ENCODE measurements around the gene ZSWIM4. TPM values are rescaled to one million over a fixed set of nuclear protein-coding genes. Genes with fewer than 3 reads are reported as not detected.

The ZSWIM4 gene
- total RNA-seq, 1 experiment from 2014 or later, result 8.7 TPM

- ATAC-seq, result no peak
- DNase-seq (ENCODE audit: low read depth, low spot score), result no peak
- Histone ChIP-seq H3K9me3 (ENCODE audit: control insufficient read depth, insufficient read depth, low read depth, low read length) (no peaks in the 10 kb centered on the region), H3K4me3 (ENCODE audit: low read depth in 2 of 2, low read length in 2 of 2) (no peak overlapping the region), H3K4me1 (ENCODE audit: control insufficient read depth, insufficient read depth, low read length) (no peaks in the 10 kb centered on the region), H3K27ac (ENCODE audit: low read length) (no peak overlapping the region), H3K36me3 (ENCODE audit: control insufficient read depth, insufficient read depth, low read length) (no peaks in the 10 kb centered on the region), H3K27me3 (ENCODE audit: control insufficient read depth, insufficient read depth, low read length) (no peaks in the 10 kb centered on the region)
- no TSS peak for BruUV-seq (replicated peaks)
- TF ChIP-seq CTCF (IDR thresholded peaks at IDR 0.05), result no peak
- in situ Hi-C loops (cut with HindIII; ENCODE audit: low pct_unique_long_range_greater_than_20kb, low sequenced_read_pairs), result no loop called here
- ChIA-PET POLR2A (no interaction called here), CTCF (interaction anchor here (0.7 kb wide), 1 partner anchor 258 kb away, joined by 12 read pairs; no protein-coding TSS in a partner anchor)
- intact Hi-C loops (cut with micrococcal nuclease; ENCODE audit: unreplicated experiment), result no loop called here
Measured at GRCh38 chr19:13823901-13824300, 28.7 kb downstream of the ZSWIM4 start.

- DNase-seq (ENCODE audit: low read depth, low spot score), result no peak
- BruUV-seq (replicated peaks), result no TSS peak
- intact Hi-C loops (cut with micrococcal nuclease; ENCODE audit: unreplicated experiment), result no loop called here
- Histone ChIP-seq H3K36me3 (ENCODE audit: control insufficient read depth, insufficient read depth, low read length) (no peaks in the 10 kb centered on the region), H3K27me3 (ENCODE audit: control insufficient read depth, insufficient read depth, low read length) (no peaks in the 10 kb centered on the region), H3K4me1 (ENCODE audit: control insufficient read depth, insufficient read depth, low read length) (no peaks in the 10 kb centered on the region), H3K4me3 (ENCODE audit: low read depth in 2 of 2, low read length in 2 of 2) (no peak overlapping the region), H3K27ac (ENCODE audit: low read length) (no peak overlapping the region), H3K9me3 (ENCODE audit: control insufficient read depth, insufficient read depth, low read depth, low read length) (no peaks in the 10 kb centered on the region)
- in situ Hi-C loops (cut with HindIII; ENCODE audit: low pct_unique_long_range_greater_than_20kb, low sequenced_read_pairs), result no loop called here
- ChIA-PET POLR2A (no interaction called here), CTCF (interaction anchor here (0.6 kb wide), 1 partner anchor 232 kb away, joined by 4 read pairs; no protein-coding TSS in a partner anchor)
- ATAC-seq, result no peak
- TF ChIP-seq POLR2AphosphoS5 (IDR thresholded peaks at IDR 0.05; ENCODE audit: low read depth, low read length) (no peak), CTCF (IDR thresholded peaks at IDR 0.05) (no peak), REST (IDR thresholded peaks at IDR 0.05; ENCODE audit: insufficient read depth in 1 of 2, low read depth in 2 of 2, low read length in 1 of 2) (no peak), SIN3A (IDR thresholded peaks at IDR 0.05; ENCODE audit: borderline replicate concordance, insufficient read depth, low read depth, low read length) (no peak), TCF7L2 (IDR thresholded peaks at IDR 0.05; ENCODE audit: low read depth, low read length) (no peak)
Measured at GRCh38 chr19:13824703-13825102, 29.5 kb downstream of the ZSWIM4 start.

Measured in Panc1 (cell line).